GM21381 (cell line): ENCODE data around the gene REST.
"Not testable (repeated sequence)": the region's sequence is repeated elsewhere in the genome, so short reads cannot be mapped to it uniquely, and the experiment has no call there.

Source experiments
- ATAC-seq: cut with Tn5 transposase; IDR thresholded peaks from one replicate; pipeline ENCODE4 v1.9.1; 2021; ENCODE audit warnings: mild to moderate bottlenecking, moderate library complexity; ENCODE audit not compliant: unreplicated experiment

The REST gene, protein sequence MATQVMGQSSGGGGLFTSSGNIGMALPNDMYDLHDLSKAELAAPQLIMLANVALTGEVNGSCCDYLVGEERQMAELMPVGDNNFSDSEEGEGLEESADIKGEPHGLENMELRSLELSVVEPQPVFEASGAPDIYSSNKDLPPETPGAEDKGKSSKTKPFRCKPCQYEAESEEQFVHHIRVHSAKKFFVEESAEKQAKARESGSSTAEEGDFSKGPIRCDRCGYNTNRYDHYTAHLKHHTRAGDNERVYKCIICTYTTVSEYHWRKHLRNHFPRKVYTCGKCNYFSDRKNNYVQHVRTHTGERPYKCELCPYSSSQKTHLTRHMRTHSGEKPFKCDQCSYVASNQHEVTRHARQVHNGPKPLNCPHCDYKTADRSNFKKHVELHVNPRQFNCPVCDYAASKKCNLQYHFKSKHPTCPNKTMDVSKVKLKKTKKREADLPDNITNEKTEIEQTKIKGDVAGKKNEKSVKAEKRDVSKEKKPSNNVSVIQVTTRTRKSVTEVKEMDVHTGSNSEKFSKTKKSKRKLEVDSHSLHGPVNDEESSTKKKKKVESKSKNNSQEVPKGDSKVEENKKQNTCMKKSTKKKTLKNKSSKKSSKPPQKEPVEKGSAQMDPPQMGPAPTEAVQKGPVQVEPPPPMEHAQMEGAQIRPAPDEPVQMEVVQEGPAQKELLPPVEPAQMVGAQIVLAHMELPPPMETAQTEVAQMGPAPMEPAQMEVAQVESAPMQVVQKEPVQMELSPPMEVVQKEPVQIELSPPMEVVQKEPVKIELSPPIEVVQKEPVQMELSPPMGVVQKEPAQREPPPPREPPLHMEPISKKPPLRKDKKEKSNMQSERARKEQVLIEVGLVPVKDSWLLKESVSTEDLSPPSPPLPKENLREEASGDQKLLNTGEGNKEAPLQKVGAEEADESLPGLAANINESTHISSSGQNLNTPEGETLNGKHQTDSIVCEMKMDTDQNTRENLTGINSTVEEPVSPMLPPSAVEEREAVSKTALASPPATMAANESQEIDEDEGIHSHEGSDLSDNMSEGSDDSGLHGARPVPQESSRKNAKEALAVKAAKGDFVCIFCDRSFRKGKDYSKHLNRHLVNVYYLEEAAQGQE

DNA sequence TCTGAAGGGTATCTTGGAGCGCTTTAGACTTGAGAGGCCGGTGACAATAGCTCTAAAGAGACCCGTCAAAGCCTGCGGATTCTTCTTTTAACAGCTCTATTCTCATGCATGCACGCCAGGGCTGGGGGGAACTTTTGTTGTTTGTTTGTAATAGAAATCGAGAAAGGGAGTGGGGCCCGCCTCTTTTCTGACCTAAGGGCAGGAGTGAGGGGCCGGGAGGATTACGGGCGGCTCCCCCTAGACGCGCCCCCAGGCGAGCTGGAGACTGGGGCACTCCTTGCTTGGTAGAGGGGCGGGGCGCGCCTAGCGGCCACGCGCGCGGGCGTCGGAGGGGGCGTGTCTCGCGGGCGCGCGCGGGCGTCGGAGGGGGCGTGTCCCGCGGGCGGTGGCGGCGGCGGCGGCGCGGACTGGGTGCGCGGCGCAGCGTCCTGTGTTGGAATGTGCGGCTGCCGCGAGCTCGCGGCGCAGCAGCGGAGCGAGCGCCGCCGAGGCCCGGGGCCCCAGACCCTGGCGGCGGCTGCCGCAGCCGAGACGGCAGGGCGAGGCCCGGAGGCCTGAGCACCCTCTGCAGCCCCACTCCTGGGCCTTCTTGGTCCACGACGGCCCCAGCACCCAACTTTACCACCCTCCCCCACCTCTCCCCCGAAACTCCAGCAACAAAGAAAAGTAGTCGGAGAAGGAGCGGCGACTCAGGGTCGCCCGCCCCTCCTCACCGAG lies at the start of gene REST:
Gene REST, plus strand, starts transcription at position 412 of the 717 bp plus-strand sequence. CDS start 2,739 bp downstream, outside the sequence.
- ATAC-seq, result peak; percentile 45

DNA sequence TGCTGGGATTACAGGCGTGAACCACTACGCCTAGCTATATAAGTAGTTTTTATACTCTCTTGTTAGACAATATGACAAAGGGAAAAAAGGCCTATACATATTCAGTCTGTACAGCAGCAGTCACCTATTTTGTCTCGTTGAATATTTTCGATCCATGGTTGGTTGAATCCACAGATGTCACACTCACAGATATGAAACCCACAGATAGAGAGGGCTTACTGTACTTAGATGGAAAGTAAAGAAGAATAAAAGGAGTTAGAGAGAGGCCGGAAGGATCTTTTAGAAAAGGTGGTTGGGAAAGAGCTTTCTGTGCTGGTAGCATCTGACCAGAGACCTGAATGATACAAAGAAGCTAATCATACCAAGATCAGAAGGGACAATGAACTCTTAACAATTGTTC lies 47.9 kb upstream of the REST start:
- no peak for ATAC-seq

DNA sequence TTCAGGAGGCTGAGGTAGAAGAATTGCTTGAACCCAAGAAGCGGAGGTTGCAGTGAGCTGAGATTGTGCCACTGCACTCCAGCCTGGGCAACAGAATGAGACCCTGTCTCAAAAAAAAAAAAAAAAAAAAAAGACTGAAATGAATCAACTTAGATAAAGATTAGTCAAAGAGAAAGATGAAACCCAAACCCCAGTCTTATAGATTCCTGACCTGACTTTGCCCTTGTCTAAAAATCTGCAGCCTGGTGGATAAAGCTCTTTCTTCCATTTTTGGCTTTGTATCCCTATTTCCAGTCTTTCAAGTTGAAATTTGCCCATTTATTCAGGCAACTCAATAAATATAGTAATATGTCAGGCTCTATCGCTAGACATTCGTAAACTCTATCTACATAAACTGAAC lies 46.9 kb upstream of the REST start:
- no peak for ATAC-seq

DNA sequence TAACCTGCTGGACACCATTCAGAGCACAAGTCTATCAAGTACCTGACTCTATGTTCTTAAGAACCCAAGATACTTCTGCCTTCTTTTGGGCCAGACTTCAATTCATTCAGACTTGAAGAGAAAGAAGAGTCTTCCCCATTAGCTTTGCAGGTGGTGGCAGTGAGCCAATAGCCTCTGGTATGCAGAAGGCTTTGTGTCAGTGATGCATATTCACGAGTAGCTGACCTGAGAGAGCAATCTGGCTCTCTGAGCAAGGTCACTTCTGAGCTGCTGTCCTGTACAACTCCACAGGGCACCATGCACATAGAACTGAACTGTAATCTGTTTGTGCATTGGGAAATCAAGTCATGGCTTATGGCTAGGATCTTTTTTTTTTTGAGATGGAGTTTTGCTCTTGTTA lies 46.3 kb upstream of the REST start:
- ATAC-seq, result no peak

DNA sequence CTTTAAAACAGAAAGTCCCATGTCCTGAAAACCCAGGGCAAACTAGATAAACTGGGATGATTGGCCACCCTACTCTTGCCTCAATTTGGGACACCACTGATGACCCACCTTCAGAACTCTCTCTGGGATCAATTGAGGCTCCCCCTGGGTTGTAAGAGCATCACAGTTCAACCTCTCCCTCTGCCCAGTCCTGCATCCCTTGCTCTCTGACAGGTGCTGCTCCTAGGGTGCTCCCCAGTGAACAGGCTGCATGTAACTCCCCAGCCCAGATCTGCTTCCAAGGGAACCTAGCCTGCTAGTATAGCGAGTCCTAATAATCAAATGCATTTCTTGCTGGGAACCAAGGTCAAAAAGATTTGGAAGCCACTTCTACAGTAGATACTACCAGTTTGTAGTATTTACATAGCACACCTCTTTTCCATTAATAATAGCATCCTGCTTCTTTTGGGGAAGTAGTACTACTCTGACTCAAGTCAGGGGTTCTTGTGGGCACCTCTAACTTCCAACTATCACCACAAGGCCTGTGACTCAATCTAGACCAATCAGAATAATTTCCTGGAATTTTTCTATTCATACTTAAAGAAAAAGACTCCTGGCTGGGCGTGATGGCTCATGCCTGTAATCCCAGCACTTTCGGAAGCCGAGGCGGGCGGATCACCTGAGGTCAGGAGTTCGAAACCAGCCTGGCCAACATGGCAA lies 44.1 kb upstream of the REST start:
- no peak for ATAC-seq

DNA sequence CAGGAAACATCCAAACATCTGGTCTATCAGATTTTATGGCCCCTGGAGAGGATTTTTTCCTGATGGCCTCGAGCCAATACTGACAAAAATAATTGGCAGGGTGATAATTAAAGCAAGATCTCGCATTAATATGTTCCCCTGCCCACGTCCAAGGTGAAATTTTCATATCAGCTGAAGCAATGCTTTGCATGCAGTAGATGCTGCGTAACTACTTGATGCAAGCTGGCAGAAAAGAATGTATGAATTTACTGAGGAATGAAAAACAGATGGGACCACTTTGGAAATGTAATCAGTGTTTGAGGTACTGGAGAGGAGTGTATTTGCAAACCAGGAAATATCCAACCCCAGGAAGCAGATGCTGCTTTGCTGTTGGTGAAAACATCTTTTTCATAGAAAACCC lies 36.8 kb upstream of the REST start:
- no peak for ATAC-seq

DNA sequence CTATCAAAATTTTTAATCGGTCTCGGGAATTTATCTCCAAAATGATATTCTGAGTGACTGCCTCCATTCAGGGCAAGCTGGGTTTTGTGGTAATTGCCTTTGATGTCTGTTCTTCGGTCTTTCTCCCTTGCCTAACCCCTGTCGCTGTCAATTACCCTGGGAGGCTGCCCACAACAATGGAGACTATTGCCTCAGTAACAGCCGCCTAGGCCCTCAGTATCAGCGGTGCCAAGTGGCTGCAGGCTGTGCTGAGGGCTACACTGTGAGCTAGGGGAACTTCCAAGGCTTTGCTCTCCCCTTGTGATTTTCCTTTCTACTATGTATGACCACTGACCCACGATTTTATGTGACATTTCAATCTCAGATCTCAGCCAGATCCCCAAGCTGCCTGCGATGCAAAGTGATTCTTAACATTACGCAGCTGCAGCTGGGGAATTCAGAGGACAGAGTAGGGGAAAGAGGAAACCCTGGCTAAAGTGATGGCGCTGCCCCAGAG lies 36.3 kb upstream of the REST start:
- no peak for ATAC-seq

DNA sequence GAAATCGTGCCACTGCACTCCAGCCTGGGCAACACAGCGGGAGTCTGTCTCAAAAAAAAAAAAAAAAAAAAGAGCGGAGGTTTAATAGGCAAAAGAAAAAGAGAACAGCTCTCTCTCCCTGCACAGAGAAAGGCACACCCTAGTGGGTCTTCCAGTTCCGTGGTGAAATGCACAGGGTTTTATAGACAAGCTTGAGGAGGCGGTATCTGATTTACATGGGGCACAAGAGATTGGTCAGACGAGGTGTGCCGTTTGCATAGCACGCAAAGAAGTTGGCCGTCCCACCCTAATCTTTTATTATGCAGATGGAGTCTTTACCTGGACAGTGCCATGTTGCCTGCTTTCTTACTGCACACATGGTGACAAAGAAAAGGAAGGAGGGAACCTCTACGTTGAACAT lies 33.5 kb upstream of the REST start:
- no peak for ATAC-seq

DNA sequence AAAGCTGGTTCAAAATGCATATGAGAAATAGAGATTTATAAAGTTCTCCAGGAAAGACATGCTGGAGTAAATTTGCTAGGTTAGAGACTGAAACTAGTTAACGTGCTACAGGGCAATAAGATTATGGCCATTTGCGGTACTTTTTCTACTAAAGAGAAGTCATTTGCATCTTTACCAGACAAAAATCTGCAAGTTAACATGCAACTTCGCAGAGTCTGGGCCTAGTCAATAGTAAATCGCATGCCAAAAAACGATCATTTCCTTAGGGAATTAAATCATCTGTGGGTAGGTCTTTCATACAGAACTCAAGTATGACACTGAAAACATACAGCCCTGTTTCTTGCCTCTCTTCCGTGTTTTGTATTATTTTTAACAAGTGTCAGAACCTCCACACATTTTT lies 32.8 kb upstream of the REST start:
- ATAC-seq, result no peak

DNA sequence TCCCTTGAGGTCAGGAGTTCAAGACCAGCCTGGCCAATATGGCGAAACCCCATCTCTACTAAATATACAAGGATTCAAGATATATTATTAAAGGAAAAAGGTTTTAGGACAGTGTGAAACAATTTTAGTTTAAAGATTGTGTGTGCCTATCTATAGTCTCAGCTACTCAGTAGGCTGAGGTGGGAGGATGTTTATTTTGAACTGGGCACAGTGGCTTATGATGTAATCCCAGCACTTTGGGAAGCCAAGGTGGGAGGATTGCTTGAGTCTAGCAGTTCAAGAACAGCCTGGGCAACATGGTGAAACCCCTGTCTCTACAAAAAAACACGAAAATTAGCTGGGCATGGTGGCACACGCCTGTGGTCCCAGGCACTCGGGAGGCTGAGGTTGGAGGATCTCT lies 31.4 kb upstream of the REST start:
- no peak for ATAC-seq

DNA sequence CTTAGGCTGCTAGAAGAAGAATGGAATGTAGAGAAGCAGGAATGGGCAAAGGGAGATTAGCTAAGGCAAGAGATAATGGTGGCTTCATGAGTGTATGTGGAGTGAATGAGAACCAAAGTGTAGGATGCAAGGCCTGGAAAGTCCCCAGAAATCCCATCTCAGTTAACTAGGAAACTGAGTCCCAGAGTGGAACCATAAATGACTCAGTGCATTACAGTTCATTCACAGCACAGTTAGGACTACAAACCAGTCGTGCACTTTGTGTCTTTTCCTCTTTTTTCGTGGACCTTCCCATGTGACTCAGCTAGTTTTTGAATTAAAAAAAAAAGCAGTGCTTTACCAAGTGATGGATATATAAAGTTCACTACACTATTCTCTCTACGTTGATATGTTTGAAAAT lies 27.7 kb upstream of the REST start:
- ATAC-seq, result no peak

DNA sequence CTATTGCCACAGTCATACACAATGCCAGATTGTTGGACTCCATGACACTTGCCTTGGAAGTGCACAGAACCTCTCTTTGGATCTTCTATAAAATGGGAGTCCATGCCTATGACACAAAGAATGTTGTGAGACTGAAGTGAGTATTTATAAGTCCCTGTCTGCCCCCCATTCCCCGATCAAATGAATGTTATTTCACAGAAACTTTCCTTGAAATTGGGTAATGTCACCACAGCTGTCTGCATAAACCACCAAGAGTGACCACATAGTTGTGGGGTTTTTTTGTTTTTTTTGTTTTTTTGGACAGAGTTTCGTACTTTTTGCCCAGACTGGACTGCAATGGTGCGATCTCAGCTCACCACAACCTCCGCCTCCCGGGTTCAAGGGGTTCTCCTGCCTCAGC lies 27.1 kb upstream of the REST start:
- ATAC-seq, result no peak

DNA sequence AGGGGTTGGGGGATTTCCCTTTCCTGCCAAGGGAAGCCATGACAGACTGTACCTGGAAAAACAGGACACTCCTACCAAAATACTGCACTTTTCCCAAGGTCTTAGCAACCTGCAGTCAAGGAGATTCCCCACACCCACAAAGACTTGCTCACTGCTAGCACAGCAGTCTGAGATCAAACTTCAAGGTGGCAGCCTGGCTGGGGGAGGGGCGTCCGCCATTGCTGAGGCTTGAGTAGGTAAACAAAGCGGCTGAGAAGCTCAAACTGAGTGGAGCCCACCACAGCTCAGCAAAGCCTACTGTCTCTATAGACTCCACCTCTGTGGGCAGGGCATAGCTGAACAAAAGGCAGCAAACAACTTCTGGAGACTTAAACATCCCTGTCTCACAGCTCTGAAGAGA lies 23.2 kb upstream of the REST start:
- ATAC-seq, result not testable (repeated sequence)

DNA sequence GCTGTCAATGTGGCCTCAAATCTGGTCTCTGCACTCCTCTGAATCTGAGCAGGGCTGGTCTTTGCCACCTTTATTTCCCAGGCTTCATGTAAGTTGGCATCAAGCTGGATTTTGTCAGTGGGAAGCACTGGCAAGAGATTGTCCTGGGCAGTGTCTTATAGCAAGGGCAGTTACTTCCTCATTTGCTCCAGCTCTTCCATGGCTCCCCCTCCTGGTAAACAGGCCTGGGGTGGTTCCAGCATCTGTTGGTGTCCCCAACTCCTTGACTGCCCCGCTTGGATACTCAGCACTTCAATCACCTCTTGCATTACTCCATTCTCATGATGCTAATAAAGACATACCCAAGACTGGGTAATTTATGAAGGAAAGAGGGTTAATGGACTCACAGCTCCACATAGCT lies 15.0 kb upstream of the REST start:
- ATAC-seq, result no peak

DNA sequence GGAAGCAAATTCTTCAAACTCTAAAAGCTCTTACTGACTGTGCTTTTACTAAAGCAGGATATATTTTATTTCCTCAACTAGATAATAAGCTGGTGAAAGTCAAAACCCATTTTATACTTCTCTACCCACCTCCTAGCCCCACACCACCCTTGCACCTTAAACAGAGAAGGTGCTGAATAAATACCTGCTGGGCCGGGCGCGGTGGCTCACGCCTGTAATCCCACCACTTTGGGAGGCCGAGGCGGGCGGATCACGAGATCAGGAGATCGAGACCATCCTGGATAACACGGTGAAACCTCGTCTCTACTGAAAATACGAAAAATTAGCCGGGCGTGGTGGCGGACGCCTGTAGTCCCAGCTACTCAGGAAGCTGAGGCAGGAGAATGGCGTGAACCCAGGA lies 9.9 kb upstream of the REST start:
- ATAC-seq, result not testable (repeated sequence)

DNA sequence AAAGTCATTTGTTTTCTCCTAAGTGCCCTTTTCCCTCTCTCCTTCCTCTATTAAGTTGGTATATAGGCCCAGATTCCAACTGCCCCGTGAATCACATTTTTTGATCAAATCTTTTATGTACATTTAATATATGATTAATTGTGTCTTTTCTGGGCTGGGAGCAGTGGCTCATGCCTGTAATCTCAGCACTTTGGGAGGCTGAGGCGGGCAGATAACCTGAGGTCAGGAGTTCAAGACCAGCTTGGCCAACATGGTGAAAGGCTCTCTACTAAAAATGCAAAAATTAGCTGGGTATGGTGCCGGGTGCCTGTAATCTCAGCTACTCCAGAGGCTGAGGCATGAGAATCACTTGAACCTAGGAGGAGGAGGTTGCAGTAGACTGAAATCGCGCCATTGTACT lies 7.5 kb upstream of the REST start:
- ATAC-seq, result not testable (repeated sequence)

DNA sequence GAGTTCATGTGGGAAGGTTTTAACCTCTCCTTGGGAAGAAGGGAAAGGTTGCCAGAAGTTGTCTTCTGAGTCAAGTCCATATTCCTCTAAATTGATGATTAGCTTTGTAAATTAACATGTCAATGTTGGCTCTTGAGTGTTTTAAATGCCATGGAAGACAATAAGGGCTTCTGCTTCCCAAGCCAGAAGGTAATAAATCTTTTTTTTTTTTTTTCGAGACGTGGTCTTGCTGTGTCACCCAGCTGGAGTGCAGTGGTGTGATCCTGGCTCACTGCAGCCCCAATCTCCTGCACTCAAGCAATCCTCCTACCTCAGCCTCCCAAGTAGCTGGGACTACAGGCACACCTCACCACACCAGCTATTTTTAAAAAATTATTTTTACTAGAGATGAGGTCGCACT lies 5.0 kb upstream of the REST start:
- no peak for ATAC-seq

DNA sequence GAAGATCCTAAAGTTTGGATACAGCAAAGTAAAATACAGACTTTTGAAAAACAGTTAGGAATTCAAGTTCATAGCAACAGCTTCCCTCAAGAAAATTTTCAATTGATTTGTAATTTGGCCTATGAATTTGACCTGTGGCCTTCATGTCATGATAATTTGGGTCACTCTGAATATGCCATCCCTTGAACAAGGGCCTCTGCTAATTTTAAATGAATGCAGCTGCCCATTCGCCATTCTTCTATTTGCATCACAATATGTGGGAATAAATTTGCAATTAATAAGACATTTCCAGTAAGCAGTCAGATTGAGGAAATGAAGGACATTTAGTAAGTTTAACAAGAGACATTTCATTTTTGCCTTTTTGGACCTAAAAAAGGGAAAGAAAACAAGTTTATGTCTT lies 1.9 kb upstream of the REST start:
- no peak for ATAC-seq

DNA sequence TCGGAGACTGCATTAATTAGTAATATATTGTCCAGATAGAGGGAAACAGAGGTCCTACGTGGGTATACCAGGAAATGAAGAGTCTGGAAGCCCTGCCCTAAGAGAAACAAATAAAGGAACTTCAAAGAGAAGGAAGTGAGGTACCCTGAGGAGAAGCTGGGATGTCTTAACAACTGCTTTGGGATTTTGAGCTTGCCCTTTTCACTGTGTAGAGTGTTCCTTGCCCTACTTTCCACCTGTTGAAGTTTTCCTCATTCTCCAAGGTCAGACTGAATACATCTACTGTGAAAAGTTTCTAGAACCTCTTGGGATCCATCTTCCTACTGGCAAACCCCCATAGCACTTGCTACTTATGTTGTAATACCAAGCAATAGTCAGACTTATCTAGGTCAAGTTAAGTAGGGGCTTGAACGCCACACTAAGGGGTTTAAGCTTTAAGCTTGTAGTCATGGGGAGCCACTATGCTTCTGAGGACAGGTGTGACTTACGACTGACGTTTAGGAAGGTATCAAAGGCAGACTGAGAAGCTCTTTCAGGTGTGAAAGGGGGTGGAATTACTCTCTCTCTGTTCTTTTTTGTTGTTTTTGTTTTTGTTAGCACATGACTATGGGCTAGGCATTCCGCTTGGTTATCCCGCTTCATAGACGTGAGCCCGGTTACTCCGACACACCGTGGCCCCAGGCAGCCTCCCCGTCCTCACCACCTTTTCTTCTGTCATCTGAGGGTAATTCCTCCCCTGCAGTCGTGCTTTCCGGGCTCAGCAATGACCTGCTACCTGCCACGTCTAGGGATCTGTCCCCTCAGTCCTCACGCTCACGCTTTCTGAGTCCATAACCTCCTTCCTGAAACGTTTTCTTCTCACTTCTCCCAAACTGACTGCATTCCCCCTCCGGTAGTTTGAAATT lies 959 bp upstream of the REST start:
- ATAC-seq, result no peak
